H1 (cell line): ENCODE data around the gene MOB2. TPM values are rescaled to one million over a fixed set of nuclear protein-coding genes. Genes with fewer than 3 reads are reported as not detected.

ENCODE experiments used
- CTCF ChIA-PET: fragments of 300-600 bp; sonication (Branson Sonifier 250); formaldehyde crosslinking; loops from one replicate; lab custom pipeline; 2021; ENCODE audit not compliant: partially characterized antibody; lab: Charles Lee
- POLR2A ChIA-PET: fragments of 300-600 bp; sonication (Branson Sonifier 250); formaldehyde crosslinking; loops from one replicate; lab custom pipeline; 2021; ENCODE audit warnings: inconsistent platforms; ENCODE audit not compliant: partially characterized antibody; lab: Charles Lee
- DNase-seq, 2 experiments: peaks; one replicate each; pipeline versions ENCODE4 v3.0.0 to v3.0.0-alpha.2; 2010 to 2022; ENCODE audit warnings: low spot score in 2 of 2, low read depth in 1 of 2, mixed read lengths in 1 of 2
- FAIRE-seq: peaks from 2 replicates; lab custom pipeline; 2011; peaks lifted over from hg19 to GRCh38; lab: Jason Lieb, UNC
- H2AFZ ChIP-seq: 2 replicates; pipeline ENCODE4 v1.8.1; 2012; ENCODE audit warnings: low read length, inconsistent platforms
- H2AK5ac ChIP-seq: 2 replicates; pipeline ENCODE4 v1.6.1; 2013; ENCODE audit warnings: low read depth, low read length
- H2BK120ac ChIP-seq: replicated peaks from 2 replicates; pipeline ENCODE3; 2013; ENCODE audit warnings: low read depth, low read length, inconsistent platforms
- H2BK12ac ChIP-seq: 2 replicates; pipeline ENCODE4 v1.6.1; 2013; ENCODE audit warnings: low read depth, low read length
- H2BK15ac ChIP-seq: 2 replicates; pipeline ENCODE4 v1.6.1; 2013; ENCODE audit warnings: low read length
- H2BK20ac ChIP-seq: 2 replicates; pipeline ENCODE4 v1.6.1; 2013; ENCODE audit warnings: low read length
- H2BK5ac ChIP-seq: 2 replicates; pipeline ENCODE4 v1.6.1; 2013; ENCODE audit warnings: low read depth, low read length
- H3K14ac ChIP-seq: 2 replicates; pipeline ENCODE4 v1.6.1; 2013; ENCODE audit warnings: inconsistent platforms; ENCODE audit not compliant: insufficient read length
- H3K18ac ChIP-seq: 2 replicates; pipeline ENCODE4 v1.6.1; 2013; ENCODE audit warnings: low read length; ENCODE audit errors: extremely low read depth
- H3K23ac ChIP-seq: 2 replicates; pipeline ENCODE4 v1.6.1; 2013; ENCODE audit warnings: inconsistent platforms; ENCODE audit not compliant: insufficient read length
- H3K23me2 ChIP-seq: 2 replicates; pipeline ENCODE4 v1.6.1; 2013; ENCODE audit warnings: low read depth, low read length
- H3K27ac ChIP-seq: 2 replicates; pipeline ENCODE4 v1.6.1; 2011; ENCODE audit warnings: low read depth, low read length, inconsistent platforms
- H3K27me3 ChIP-seq, 4 experiments: replicated peaks in 1 of 4; 1 replicate in 1 of 4; 2 replicates in 3 of 4; pipeline versions ENCODE4 v1.6.1 to v1.8.1; 2011 to 2013; ENCODE audit warnings: low read length in 3 of 4, mild to moderate bottlenecking in 3 of 4, inconsistent platforms in 2 of 4, mixed read lengths in 2 of 4, moderate library complexity in 1 of 4; ENCODE audit not compliant: control insufficient read depth in 3 of 4, insufficient read depth in 3 of 4; ENCODE audit errors: extremely low read depth in 1 of 4
- H3K36me3 ChIP-seq, 4 experiments: 2 replicates each; pipeline versions ENCODE4 v1.6.1 to v1.8.1; 2011 to 2013; ENCODE audit warnings: mild to moderate bottlenecking in 4 of 4, low read length in 3 of 4, moderate library complexity in 2 of 4, control low read depth in 1 of 4, inconsistent platforms in 1 of 4; ENCODE audit not compliant: insufficient read depth in 4 of 4, control insufficient read depth in 2 of 4
- H3K4ac ChIP-seq: replicated peaks from 2 replicates; pipeline ENCODE3; 2013; ENCODE audit warnings: low read length, low read depth, mixed read lengths, inconsistent platforms; ENCODE audit not compliant: insufficient read length
- H3K4me1 ChIP-seq, 4 experiments: replicated peaks in 1 of 4; 1 replicate in 1 of 4; 2 replicates in 3 of 4; pipeline versions ENCODE4 v1.6.1 to v1.8.1; 2011 to 2013; ENCODE audit warnings: low read length in 3 of 4, inconsistent platforms in 2 of 4, mixed read lengths in 1 of 4; ENCODE audit not compliant: insufficient read depth in 4 of 4, control insufficient read depth in 3 of 4
- H3K4me2 ChIP-seq, 2 experiments: 2 replicates each; pipeline versions ENCODE4 v1.6.1 to v1.8.1; 2011 to 2013; ENCODE audit warnings: low read depth in 2 of 2, low read length in 2 of 2, control low read depth in 1 of 2, inconsistent platforms in 1 of 2, mild to moderate bottlenecking in 1 of 2; ENCODE audit not compliant: insufficient read depth in 1 of 2
- H3K4me3 ChIP-seq, 4 experiments: fragments of 200-600, 300-600 bp in 1 of 4; sonication (generic), shearing (Covaris generic), sonication (Bioruptor Twin) in 1 of 4; 2 replicates each; pipeline versions ENCODE4 v1.5.1 to v1.8.1; 2011 to 2016; ENCODE audit warnings: low read length in 4 of 4, low read depth in 3 of 4, control low read depth in 2 of 4, inconsistent platforms in 2 of 4, mild to moderate bottlenecking in 2 of 4, mixed read lengths in 1 of 4, moderate library complexity in 1 of 4; ENCODE audit not compliant: insufficient read depth in 2 of 4; ENCODE audit errors: extremely low read depth in 1 of 4
- H3K56ac ChIP-seq: replicated peaks from 2 replicates; pipeline ENCODE3; 2013; ENCODE audit warnings: low read depth, mild to moderate bottlenecking, mixed read lengths, low read length, inconsistent platforms; ENCODE audit not compliant: insufficient read length
- H3K79me1 ChIP-seq: 2 replicates; pipeline ENCODE4 v1.6.1; 2013; ENCODE audit warnings: low read depth, low read length, control low read depth
- H3K79me2 ChIP-seq, 2 experiments: 2 replicates each; pipeline versions ENCODE4 v1.6.1 to v1.8.1; 2012 to 2013; ENCODE audit warnings: low read length in 2 of 2, mild to moderate bottlenecking in 2 of 2, inconsistent platforms in 1 of 2; ENCODE audit not compliant: insufficient read depth in 2 of 2, control insufficient read depth in 1 of 2
- H3K9ac ChIP-seq, 4 experiments: replicated peaks in 1 of 4; 1 replicate in 1 of 4; 2 replicates in 3 of 4; pipeline versions ENCODE4 v1.6.1 to v1.8.1; 2011 to 2013; ENCODE audit warnings: low read depth in 3 of 4, low read length in 3 of 4, control low read depth in 2 of 4, mild to moderate bottlenecking in 2 of 4, moderate library complexity in 2 of 4, inconsistent platforms in 1 of 4; ENCODE audit errors: extremely low read depth in 1 of 4
- H3K9me3 ChIP-seq, 2 experiments: 2 replicates each; pipeline versions ENCODE4 v1.6.1 to v1.8.1; 2012 to 2013; ENCODE audit warnings: mild to moderate bottlenecking in 2 of 2, moderate library complexity in 2 of 2, control low read depth in 1 of 2, inconsistent platforms in 1 of 2, low read depth in 1 of 2, low read length in 1 of 2, mixed read lengths in 1 of 2; ENCODE audit not compliant: insufficient read depth in 2 of 2
- H4K20me1 ChIP-seq, 2 experiments: replicated peaks in 1 of 2; 2 replicates each; pipeline versions ENCODE3 to v1.8.1; 2011 to 2013; ENCODE audit warnings: inconsistent platforms in 2 of 2, low read length in 2 of 2, mild to moderate bottlenecking in 1 of 2; ENCODE audit not compliant: insufficient read depth in 2 of 2, control insufficient read depth in 1 of 2
- H4K5ac ChIP-seq: 2 replicates; pipeline ENCODE4 v1.6.1; 2013; ENCODE audit warnings: low read length, low read depth, mixed read lengths, inconsistent platforms; ENCODE audit not compliant: insufficient read length
- H4K8ac ChIP-seq: 2 replicates; pipeline ENCODE4 v1.8.0; 2013; ENCODE audit warnings: mild to moderate bottlenecking, moderate library complexity, low read length, inconsistent platforms; ENCODE audit not compliant: insufficient read depth; ENCODE audit errors: extremely low read depth
- H4K91ac ChIP-seq: replicated peaks from 2 replicates; pipeline ENCODE3; 2013; ENCODE audit warnings: low read length, mixed read lengths, inconsistent platforms; ENCODE audit not compliant: insufficient read length
- MAFK ChIP-seq: IDR thresholded peaks from 2 replicates; pipeline ENCODE4 v1.6.1; 2012; ENCODE audit warnings: low read depth, mild to moderate bottlenecking, improper control_type of control experiment, low read length
- POU5F1 ChIP-seq: IDR thresholded peaks from 2 replicates; pipeline ENCODE4 v1.6.1; 2011; ENCODE audit warnings: low read depth, mild to moderate bottlenecking, low read length, moderate library complexity
- WGBS, 2 experiments: shearing (Covaris generic) in 1 of 2; methylation state at CpG; one replicate each; pipeline versions ENCODE4 v1.1.6 to v1.1.7; 2013 to 2015; ENCODE audit warnings: low lambda C conversion rate in 2 of 2, mixed read lengths in 2 of 2, inconsistent platforms in 1 of 2, low coverage in 1 of 2, missing lambda C conversion rate in 1 of 2; ENCODE audit not compliant: insufficient replicate concordance in 2 of 2, insufficient coverage in 1 of 2, insufficient read length in 1 of 2; ENCODE audit errors: extremely low coverage in 1 of 2, missing lambda C conversion rate in 1 of 2; 5-methylcytosine and 5-hydroxymethylcytosine counted together
- polyA plus RNA-seq, 7 experiments: library from polyadenylated mRNA; depleted of rRNA in 3 of 7; stranded (reverse) in 5 of 7; unstranded in 2 of 7; fragments of >200 nt in 5 of 7; fragments of 200-250 nt in 2 of 7; gene quantifications; 1 replicate in 5 of 7; 2 replicates in 1 of 7; 4 replicates in 1 of 7; pipeline versions ENCODE4 v1.2.1 to v1.2.3, GENCODE V29; 2011 to 2013; ENCODE audit warnings: missing spikeins in 2 of 7, mixed read lengths in 2 of 7
- total RNA-seq: library from RNA; stranded (reverse); fragmentation: NEBNext Ultra II Directional; extraction: Animal tissue kit (Norgen Biotek cat#: 25700); gene quantifications from 2 replicates; pipeline ENCODE4 v1.2.1, GENCODE V29; 2021

The MOB2 gene
- total and polyA plus RNA-seq, 2 of the 8 experiments (the other 6 are each of a cell fraction or from before 2014, with no cell fraction given): 18.6 to 28.2 TPM

GRCh38 chr11:1503708-1504104, 17.1 kb upstream of the MOB2 start:
- no peak overlapping the region for H2AFZ ChIP-seq
- FAIRE-seq (no peak), DNase-seq (no peak)
- no peak overlapping the region for H4K5ac ChIP-seq
- H4K8ac ChIP-seq: no peak overlapping the region
- H3K4me2 ChIP-seq: no peak overlapping the region
- peaks cover 0 to 8% of the 10 kb centered on the region in 2 experiments; a peak in 1 of 4 replicates for H3K9me3 ChIP-seq
- H2BK20ac ChIP-seq: no peak overlapping the region
- 93% methylated on average over 14 of the region's 14 CpGs; no CpG with 5 or more reads in 1 of the 2 experiments for WGBS, 2 experiments
- no peaks in the 10 kb centered on the region for H3K23me2 ChIP-seq
- no peak overlapping the region for H3K4ac ChIP-seq
- H2BK120ac ChIP-seq: no peak overlapping the region
- H3K23ac ChIP-seq: no peak overlapping the region
- H3K79me2 ChIP-seq: peaks cover 0 to 42% of the 10 kb centered on the region in 2 experiments; a peak in 1 of 4 replicates
- H3K18ac ChIP-seq: no peak overlapping the region
- CTCF ChIA-PET: interaction anchor here (0.6 to 2.8 kb wide), 8 partner anchors 11 to 1553 kb away, joined by 3 to 13 read pairs (median 3); partner anchors contain the start of gene CARS1
- no peaks in the 10 kb centered on the region for H3K27me3 ChIP-seq
- no peak overlapping the region for H2BK5ac ChIP-seq
- no peaks in the 10 kb centered on the region for H3K36me3 ChIP-seq
- H2BK15ac ChIP-seq: no peak overlapping the region
- H3K14ac ChIP-seq: no peak overlapping the region
- no peak overlapping the region for H3K56ac ChIP-seq
- H2AK5ac ChIP-seq: no peak overlapping the region
- H3K4me1 ChIP-seq: peaks cover 0 to 18% (median 9%) of the 10 kb centered on the region in 4 experiments; a peak in 3 of 7 replicates
- H4K91ac ChIP-seq: peak overlapping the region; percentile 54
- H3K4me3 ChIP-seq: no peak overlapping the region
- peaks cover 5 to 10% of the 10 kb centered on the region in 2 experiments for H4K20me1 ChIP-seq
- no peak overlapping the region for H3K9ac ChIP-seq
- TF ChIP-seq MAFK (no peak), POU5F1 (no peak)
- TF ChIP-seq, all 59 proteins: peak for 0
- Histone ChIP-seq H2BK12ac (no peak overlapping the region), H3K27ac (no peak overlapping the region), H3K79me1 (peaks cover 28% of the 10 kb centered on the region)
- POLR2A ChIA-PET: no interaction called here
